ENCODE results near the gene TEDC2.

The TEDC2 gene

DNA sequence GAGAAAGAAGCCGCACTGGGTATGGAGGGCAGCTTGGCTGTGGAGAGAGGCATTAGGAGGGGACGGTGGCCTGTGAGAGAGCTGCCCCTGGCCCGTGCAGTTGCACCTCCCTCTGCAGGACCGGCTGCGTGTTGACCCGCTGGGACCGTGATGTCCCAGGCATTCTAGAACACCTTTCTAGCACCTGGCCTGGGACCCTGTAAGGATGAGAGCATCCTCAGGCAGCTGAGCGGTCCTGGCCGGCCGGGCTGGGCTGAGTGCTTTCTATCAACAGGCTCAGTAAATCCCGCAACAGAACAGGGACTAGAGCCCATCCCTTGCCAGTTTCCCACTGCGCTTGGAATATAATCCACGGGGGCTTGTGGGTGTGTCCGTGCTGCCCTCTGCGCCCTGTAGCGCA is 29.7 kb downstream of the TEDC2 start:
- Mint-ChIP-seq H3K4me1 (peaks cover 12% of the 10 kb centered on the region), H3K27ac (no peak overlapping the region), H3K36me3 (no peaks in the 10 kb centered on the region), H3K9me3 (no peaks in the 10 kb centered on the region), H3K4me3 (no peak overlapping the region), H3K27me3 (no peaks in the 10 kb centered on the region)

DNA sequence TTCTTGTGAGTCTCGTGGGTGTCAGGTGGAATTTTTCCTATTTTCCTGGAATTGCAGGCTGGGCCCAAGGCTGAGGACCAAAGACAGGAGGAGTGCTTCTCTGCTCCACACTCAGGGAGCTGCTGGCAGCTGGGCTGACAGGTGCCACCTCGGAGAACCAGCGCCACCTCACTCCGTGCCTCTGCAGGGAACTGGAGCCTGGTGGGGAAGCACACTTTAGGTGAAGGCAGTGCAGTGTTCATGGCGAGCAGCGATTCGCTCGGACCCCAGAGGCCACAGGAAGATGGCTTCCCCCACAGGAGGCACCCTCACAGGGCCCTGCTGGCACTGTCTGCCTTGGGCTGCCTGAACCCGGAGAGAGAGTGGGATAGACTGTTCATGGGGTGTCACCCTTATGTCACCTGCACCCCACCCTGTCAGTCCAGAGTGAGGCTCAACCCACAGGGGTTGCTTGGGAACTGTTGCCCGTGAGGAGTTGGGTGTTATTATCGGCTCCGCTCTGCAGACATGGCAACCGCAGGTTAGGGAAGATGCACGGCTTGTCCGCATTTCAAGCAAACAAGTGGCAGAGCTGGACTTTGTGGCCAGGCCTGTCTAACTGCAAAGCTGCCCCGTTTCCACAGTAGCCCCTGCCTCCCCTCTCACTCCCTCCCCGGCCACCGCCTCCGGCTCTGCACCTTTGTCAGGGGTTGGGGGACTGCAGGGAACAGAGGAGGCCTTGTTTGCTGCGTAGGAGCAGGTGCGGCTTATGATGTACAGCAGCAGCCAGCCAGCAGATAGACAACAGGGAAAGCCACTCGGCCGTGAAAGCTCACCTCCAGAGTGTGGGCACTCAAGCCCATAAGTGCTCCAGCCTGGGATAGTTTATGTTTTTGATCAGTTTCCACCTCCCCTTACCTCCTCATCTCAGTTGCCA is 30.5 kb downstream of the TEDC2 start:
- no peak overlapping the region for H3K4me3 Mint-ChIP-seq
- H3K9me3 Mint-ChIP-seq, result no peaks in the 10 kb centered on the region
- no peaks in the 10 kb centered on the region for H3K36me3 Mint-ChIP-seq
- peaks cover 12% of the 10 kb centered on the region for H3K4me1 Mint-ChIP-seq
- no peaks in the 10 kb centered on the region for H3K27me3 Mint-ChIP-seq
- no peak overlapping the region for H3K27ac Mint-ChIP-seq

DNA sequence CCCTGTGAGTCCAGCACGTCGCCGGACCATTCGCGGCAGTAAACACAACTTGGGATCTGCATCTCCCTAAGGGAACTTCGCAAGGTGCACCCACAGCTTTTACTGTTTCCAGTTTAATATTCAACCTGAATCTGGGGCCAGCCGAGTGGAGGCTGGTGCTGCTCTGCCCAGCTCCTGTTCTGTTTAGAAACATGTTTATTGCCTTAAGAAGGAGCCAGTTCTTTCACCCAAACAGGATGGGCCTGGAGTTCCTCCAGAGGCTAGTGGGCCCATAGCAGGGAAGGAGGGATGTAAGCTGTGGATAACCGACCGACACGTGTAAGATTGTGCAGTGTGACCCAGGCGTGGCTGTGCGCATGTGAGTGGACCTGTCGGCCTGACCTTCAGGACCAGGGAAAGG is 32.4 kb downstream of the TEDC2 start:
- Mint-ChIP-seq H3K27me3 (no peaks in the 10 kb centered on the region), H3K9me3 (no peaks in the 10 kb centered on the region), H3K4me1 (peaks cover 5% of the 10 kb centered on the region), H3K4me3 (no peak overlapping the region), H3K36me3 (no peaks in the 10 kb centered on the region), H3K27ac (no peak overlapping the region)

DNA sequence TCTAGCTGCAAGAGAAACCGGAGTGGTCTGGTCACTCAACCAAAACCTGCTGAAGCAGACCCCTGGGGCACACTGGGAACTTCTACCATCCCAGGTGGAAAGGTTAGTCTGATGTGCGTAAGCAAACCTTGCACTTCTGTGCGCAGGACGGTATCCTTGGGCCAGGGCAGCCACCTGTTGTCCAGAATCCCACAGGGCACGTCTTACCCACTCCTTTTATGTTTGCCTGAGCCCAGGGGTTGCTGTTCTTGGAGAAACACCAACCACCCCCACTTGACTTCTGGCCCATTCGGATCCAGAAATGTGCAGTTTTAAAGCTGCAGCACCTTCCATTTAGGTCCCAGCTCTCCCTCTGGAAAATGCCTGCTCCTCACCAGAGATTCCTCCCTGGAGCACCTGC is 33.7 kb downstream of the TEDC2 start:
- H3K36me3 Mint-ChIP-seq, result peaks cover 4% of the 10 kb centered on the region
- H3K9me3 Mint-ChIP-seq, result no peaks in the 10 kb centered on the region
- no peaks in the 10 kb centered on the region for H3K4me1 Mint-ChIP-seq
- H3K27me3 Mint-ChIP-seq, result no peaks in the 10 kb centered on the region
- no peak overlapping the region for H3K4me3 Mint-ChIP-seq
- H3K27ac Mint-ChIP-seq, result no peak overlapping the region

DNA sequence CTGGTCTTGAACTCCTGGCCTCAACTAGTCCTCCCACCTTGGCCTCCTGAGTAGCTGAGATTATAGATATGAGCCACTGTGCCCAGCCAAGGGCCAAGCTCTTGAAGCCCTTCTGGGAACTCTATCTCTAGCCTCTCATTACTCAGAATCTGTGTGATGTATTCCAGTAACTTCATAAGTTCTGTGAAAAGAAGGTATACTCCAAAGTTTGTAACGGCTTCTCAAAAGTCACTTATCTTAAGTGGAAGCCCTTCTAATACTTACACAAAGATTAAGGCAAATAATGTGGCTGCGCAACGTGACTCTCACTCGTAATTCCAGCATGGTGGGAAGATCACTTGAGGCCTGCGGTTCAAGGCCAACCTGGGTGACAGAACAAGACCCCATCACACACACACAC is 34.7 kb downstream of the TEDC2 start:
- no peaks in the 10 kb centered on the region for H3K27me3 Mint-ChIP-seq
- H3K36me3 Mint-ChIP-seq, result peaks cover 4% of the 10 kb centered on the region
- no peak overlapping the region for H3K4me3 Mint-ChIP-seq
- H3K27ac Mint-ChIP-seq, result no peak overlapping the region
- no peaks in the 10 kb centered on the region for H3K4me1 Mint-ChIP-seq
- H3K9me3 Mint-ChIP-seq, result no peaks in the 10 kb centered on the region

DNA sequence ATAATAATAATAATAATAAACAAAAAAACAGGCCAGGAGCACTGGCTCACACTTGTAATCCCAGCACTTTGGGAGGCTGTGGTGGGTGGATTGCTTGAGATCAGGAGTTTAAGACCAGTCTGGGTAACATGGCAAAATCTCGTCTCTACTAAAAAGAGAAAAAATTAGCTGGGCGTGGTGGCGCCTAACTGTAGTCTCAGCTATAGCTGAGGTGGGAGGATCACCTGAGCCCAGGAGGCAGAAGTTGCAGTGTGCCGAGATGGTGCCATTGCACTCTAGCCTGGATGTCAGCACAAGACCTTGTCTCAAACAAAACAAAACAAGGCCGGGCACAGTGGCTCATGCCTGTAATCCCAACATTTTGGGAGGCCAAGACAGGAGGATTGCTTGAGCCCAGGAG is 35.1 kb downstream of the TEDC2 start:
- Mint-ChIP-seq H3K4me1 (no peaks in the 10 kb centered on the region), H3K9me3 (no peaks in the 10 kb centered on the region)

DNA sequence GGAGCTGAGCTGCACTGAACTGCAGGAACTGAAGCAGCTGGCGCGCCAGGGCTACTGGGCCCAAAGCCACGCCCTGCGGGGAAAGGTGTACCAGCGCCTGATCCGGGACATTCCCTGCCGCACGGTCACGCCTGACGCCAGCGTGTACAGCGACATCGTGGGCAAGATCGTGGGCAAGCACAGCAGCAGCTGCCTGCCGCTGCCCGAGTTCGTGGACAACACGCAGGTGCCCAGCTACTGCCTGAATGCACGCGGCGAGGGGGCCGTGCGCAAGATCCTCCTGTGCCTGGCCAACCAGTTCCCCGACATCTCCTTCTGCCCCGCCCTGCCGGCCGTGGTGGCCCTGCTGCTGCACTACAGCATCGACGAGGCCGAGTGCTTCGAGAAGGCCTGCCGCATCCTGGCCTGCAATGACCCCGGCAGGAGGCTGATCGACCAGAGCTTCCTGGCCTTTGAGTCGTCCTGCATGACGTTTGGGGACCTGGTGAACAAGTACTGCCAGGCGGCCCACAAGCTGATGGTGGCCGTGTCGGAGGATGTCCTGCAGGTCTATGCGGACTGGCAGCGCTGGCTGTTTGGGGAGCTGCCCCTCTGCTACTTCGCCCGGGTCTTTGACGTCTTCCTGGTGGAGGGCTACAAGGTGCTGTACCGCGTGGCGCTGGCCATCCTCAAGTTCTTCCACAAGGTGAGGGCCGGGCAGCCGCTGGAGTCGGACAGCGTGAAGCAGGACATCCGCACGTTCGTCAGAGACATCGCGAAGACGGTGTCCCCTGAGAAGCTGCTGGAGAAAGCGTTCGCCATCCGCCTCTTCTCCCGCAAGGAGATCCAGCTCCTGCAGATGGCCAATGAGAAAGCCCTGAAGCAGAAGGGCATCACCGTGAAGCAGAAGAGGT is 36.6 kb downstream of the TEDC2 start:
- peaks cover 4% of the 10 kb centered on the region for H3K36me3 Mint-ChIP-seq
- no peaks in the 10 kb centered on the region for H3K4me1 Mint-ChIP-seq
- no peak overlapping the region for H3K27ac Mint-ChIP-seq
- no peak overlapping the region for H3K4me3 Mint-ChIP-seq
- no peaks in the 10 kb centered on the region for H3K27me3 Mint-ChIP-seq
- H3K9me3 Mint-ChIP-seq, result no peaks in the 10 kb centered on the region

More for the DNA sequence above, 35.1 kb downstream of the TEDC2 start:
- peaks cover 4% of the 10 kb centered on the region for H3K36me3 Mint-ChIP-seq
- H3K27me3 Mint-ChIP-seq, result no peaks in the 10 kb centered on the region
- no peak overlapping the region for H3K27ac Mint-ChIP-seq
- H3K4me3 Mint-ChIP-seq, result no peak overlapping the region

DNA sequence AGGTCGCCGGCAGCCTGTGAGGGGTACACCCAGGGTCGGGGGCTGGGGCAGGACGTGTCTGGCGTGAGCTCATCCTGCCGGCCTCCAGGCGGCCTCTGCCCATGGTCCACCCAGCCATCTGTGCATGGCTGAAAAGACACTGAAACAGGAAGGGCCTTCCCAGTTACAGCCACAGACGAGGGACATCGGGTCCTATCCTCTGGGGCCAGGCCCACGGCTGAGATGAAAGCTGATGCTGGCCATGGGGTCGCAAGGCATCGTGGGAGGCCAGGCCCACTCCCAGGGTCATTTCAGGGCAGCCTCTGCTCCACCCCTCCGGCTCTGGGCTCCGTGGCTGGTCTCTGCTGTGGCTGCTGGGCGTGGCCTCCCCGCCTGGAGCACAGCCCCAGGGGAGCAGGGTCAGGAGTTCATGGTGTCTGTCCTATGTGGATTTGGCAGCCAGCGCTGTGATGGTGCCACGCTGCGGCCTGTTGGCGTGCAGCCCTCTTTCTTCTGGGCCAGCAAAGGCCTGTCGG is 37.3 kb downstream of the TEDC2 start:
- Mint-ChIP-seq H3K27me3 (no peaks in the 10 kb centered on the region), H3K36me3 (peaks cover 4% of the 10 kb centered on the region), H3K27ac (no peak overlapping the region), H3K9me3 (no peaks in the 10 kb centered on the region), H3K4me3 (no peak overlapping the region), H3K4me1 (no peaks in the 10 kb centered on the region)

DNA sequence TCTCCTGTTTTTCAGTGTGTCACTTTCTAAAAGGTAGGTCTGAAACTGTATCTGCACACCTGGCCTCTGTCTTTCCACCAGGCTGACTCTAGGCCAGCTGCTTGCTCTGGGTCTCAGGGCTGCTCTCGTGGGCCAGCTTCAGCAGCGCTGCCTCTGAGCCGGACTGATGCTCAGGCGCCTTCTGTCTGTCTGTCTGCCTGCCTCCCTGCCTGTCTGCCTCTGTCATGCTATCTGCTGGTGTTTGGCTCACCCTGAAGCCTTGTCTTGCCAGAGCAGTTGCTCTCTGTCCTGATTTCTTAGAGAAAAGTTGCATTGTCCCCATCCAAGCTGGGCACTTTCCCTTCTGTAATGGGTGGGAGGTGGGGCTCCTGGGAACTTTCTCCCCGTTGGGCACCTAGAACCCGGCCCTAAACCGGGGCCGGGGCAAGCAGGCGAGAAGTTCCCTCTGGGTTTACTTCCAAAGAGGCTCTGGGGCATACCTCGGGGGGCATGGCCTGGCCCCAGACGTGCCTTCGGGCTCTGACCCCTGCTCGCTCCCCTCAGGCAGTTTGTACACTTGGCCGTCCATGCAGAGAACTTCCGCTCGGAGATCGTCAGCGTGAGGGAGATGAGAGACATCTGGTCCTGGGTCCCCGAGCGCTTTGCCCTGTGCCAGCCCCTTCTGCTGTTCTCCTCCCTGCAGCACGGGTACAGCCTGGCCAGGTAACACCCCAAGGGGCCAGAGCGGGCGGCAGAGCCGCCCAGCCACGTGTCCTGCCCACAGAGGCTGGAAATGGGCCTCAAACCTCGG is 38.0 kb downstream of the TEDC2 start:
- H3K4me1 Mint-ChIP-seq, result no peaks in the 10 kb centered on the region
- H3K27me3 Mint-ChIP-seq, result no peaks in the 10 kb centered on the region
- H3K9me3 Mint-ChIP-seq, result no peaks in the 10 kb centered on the region
- no peak overlapping the region for H3K4me3 Mint-ChIP-seq
- H3K36me3 Mint-ChIP-seq, result peaks cover 4% of the 10 kb centered on the region
- H3K27ac Mint-ChIP-seq, result no peak overlapping the region

DNA sequence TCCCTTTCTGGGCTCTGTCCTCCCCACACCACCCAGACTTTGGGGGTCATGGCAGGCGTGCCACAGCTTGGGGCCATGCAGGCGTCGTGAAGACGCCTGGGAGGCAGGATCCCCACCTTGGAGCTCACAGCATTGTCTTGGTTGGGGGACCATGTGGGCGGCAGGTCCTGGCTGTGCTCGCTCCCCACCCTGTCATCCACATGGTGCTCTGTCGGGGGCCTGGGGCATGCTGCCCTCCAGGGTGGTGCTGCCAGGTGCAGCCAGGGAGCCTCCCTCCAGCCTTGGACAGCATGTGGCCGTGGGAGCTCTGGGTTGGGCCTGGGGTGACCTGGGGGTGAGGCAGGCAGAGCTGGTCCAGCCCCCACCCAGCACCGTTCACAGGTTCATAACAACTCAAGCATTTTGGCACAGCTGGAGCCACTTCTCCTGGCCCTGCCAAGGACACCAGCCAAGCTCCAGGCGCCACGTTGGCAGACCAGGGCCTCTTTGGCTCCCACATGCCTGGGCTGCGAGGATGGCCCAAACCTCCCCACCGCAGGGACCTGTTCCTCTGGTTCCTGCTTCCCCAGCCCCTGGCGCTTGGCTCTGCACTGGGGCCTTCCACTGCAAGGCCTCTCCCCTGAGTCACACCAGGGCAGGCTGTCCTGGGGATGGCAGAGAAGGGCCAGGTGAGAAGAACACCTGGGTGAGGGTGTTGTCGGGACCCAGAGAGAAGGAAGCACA is 38.8 kb downstream of the TEDC2 start:
- no peaks in the 10 kb centered on the region for H3K4me1 Mint-ChIP-seq
- no peak overlapping the region for H3K27ac Mint-ChIP-seq
- no peaks in the 10 kb centered on the region for H3K27me3 Mint-ChIP-seq
- H3K4me3 Mint-ChIP-seq, result no peak overlapping the region
- peaks cover 4% of the 10 kb centered on the region for H3K36me3 Mint-ChIP-seq
- H3K9me3 Mint-ChIP-seq, result no peaks in the 10 kb centered on the region

DNA sequence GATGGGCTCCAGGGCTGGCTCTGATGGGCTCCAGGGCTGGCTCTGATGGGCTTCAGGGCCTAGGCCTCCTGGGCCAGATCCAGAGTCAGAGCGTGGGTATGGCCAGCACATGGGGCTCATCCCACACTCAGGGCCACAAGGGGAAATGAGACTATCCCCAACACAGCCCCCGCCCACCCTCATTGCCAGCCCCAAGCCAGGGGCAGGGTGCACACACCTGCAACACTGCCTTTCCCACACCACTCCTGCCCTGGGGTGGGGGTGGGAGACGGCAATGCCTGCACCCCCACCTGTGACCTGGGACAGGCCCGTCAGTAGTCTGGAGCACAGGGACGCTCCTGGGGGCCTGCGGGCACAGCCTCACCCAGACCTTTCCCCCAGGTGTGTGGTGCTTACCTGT is 39.5 kb downstream of the TEDC2 start:
- no peak overlapping the region for H3K4me3 Mint-ChIP-seq
- H3K27me3 Mint-ChIP-seq, result no peaks in the 10 kb centered on the region
- H3K36me3 Mint-ChIP-seq, result peaks cover 4% of the 10 kb centered on the region
- no peaks in the 10 kb centered on the region for H3K9me3 Mint-ChIP-seq
- no peaks in the 10 kb centered on the region for H3K4me1 Mint-ChIP-seq
- H3K27ac Mint-ChIP-seq, result no peak overlapping the region

DNA sequence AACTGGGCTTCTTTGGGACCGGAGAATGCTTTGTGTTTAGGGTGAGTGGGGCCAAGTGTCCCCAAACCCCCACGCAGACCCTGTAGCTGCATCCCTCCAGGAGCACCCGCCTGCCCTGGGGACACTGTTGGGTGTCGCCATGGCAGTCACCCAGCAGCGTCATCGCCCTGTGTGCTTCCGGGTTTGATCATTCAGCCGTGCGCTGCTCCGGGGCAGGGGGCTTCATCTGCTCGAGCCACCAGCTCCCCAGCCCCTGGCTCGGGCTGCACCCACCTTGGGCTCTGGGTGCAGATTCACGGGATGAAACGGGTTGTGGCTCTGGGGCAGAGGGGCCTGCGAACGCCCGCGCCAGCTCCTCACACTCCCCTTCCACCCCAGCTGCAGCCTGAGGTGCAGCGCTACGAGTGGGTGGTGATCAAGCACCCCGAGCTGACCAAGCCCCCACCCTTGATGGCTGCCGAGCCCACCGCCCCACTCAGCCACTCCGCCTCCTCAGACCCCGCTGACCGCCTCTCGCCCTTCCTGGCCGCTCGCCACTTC is 40.1 kb downstream of the TEDC2 start:
- H3K27ac Mint-ChIP-seq, result no peak overlapping the region
- no peaks in the 10 kb centered on the region for H3K9me3 Mint-ChIP-seq
- peaks cover 4% of the 10 kb centered on the region for H3K36me3 Mint-ChIP-seq
- no peaks in the 10 kb centered on the region for H3K27me3 Mint-ChIP-seq
- no peaks in the 10 kb centered on the region for H3K4me1 Mint-ChIP-seq
- no peak overlapping the region for H3K4me3 Mint-ChIP-seq

DNA sequence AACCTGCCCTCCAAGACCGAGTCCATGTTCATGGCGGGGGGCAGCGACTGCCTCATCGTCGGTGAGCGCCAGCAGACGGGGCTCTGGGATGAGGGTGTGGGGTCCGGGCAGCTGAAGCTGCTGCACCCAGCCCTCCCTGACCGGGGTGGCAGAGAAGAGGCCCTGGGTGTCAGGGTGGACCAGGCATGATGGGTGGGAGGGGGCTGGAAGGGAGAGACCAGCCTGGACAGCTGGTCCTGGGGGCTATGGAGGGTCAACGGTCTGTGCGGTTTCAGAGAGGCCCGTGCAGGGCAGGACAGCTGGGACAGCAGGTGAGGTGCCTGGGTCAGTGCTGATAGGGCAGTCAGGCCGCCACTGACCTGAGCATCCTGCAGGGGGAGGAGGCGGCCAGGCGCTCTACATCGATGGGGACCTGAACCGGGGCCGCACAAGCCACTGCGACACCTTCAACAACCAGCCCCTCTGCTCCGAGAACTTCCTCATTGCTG is 40.6 kb downstream of the TEDC2 start:
- Mint-ChIP-seq H3K27ac (no peak overlapping the region), H3K27me3 (no peaks in the 10 kb centered on the region), H3K4me3 (no peak overlapping the region), H3K4me1 (no peaks in the 10 kb centered on the region), H3K9me3 (no peaks in the 10 kb centered on the region), H3K36me3 (peaks cover 4% of the 10 kb centered on the region)

DNA sequence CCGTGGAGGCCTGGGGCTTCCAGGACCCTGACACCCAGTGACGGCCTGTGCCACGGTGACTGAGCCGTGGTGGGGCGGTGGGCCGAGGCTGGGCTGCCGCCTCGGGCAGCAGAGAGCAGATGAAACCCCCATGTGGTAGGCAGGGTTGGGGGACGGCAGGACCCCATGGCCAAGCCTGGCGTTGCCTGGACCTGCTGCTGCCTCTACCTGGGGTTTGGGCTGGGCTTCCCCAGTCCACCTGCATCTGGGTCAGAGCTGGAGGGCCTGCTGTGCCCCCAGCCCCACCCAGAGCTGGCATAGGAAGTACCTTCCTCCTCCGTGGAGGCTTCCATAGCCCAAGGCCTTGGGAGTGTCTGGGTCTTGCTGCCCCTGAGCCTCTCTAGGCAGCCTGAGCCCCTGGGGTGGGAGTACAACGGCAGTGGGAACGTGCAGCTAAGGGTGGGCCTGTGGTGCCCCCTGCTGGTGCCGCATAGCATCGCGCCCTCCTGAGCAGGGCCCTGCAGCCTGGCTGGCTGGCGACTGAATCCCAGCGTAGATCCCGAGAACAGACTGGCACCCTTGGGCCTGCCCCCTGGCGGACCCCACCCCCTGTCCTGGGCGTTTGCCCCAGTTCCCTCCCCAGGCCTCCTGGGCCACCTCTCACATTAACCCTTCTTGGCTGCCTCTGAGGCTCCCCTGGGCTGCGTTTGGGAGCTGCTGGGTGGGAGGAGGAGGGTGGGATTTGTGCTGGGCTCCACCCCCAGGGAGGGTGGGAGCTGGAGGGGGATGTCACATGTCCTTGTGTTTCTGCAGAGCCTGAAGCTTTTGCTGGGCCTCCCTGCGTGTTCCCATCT is 41.2 kb downstream of the TEDC2 start:
- H3K27me3 Mint-ChIP-seq, result no peaks in the 10 kb centered on the region
- peaks cover 4% of the 10 kb centered on the region for H3K36me3 Mint-ChIP-seq

More for the DNA sequence above, 41.2 kb downstream of the TEDC2 start:
- no peaks in the 10 kb centered on the region for H3K4me1 Mint-ChIP-seq
- no peaks in the 10 kb centered on the region for H3K9me3 Mint-ChIP-seq
- H3K4me3 Mint-ChIP-seq, result no peak overlapping the region
- no peak overlapping the region for H3K27ac Mint-ChIP-seq

All from activated naive CD4-positive, alpha-beta T cell treated with anti-CD3 and anti-CD28 coated beads, Interleukin-2, amount 50 U/mL, for 24 hours (primary cell).